HEK293 (cell line): ENCODE results near the gene SLC25A25.

Source experiments
- CTCF ChIA-PET: fragments of 350-600 bp; formaldehyde crosslinking; extraction: SDS; loops from one replicate; lab custom pipeline; 2021; ENCODE audit warnings: antibody characterized with exemption; lab: Yijun Ruan, JAX
- POLR2A ChIA-PET: fragments of 300-600 bp; formaldehyde crosslinking; extraction: SDS; loops from one replicate; lab custom pipeline; 2020; ENCODE audit warnings: antibody characterized with exemption, inconsistent platforms; lab: Yijun Ruan, JAX
- H3K27ac ChIP-seq: fragments of 200-500 bp; sonication (Bioruptor generic); 2 replicates; pipeline ENCODE4 v1.5.1; 2014; ENCODE audit warnings: low read depth, low read length, control low read depth, inconsistent platforms; ENCODE audit errors: extremely low read depth
- H3K36me3 ChIP-seq, 2 experiments: fragments of 200-500 bp in 1 of 2; sonication (Bioruptor generic) in 1 of 2; 1 replicate in 1 of 2; 2 replicates in 1 of 2; pipeline ENCODE4 v1.5.1; 2014 to 2017; ENCODE audit warnings: inconsistent platforms in 2 of 2, low read length in 2 of 2; ENCODE audit not compliant: control insufficient read depth in 2 of 2, insufficient read depth in 1 of 2
- H3K4me1 ChIP-seq: fragments of 200-500 bp; sonication (Bioruptor generic); 2 replicates; pipeline ENCODE4 v1.5.1; 2014; ENCODE audit warnings: mild to moderate bottlenecking, low read length, inconsistent platforms; ENCODE audit not compliant: control insufficient read depth, insufficient read depth
- H3K4me3 ChIP-seq: 2 replicates; pipeline ENCODE4 v1.5.1; 2011; ENCODE audit warnings: low read depth, mild to moderate bottlenecking, control low read depth, low read length, moderate library complexity
- H3K9me3 ChIP-seq: fragments of 200-500 bp; sonication (Bioruptor generic); 2 replicates; pipeline ENCODE4 v1.5.1; 2014; ENCODE audit warnings: low read depth, low read length, inconsistent platforms; ENCODE audit not compliant: control insufficient read depth, insufficient read depth
- GLI2 ChIP-seq: fragments of 450-650 bp; formaldehyde crosslinking; IDR thresholded peaks from 2 replicates; pipeline ENCODE4; 2017; ENCODE audit warnings: missing biosample characterization, missing genetic modification characterization, low read depth, borderline replicate concordance
- KLF10 ChIP-seq: fragments of 450-650 bp; IDR thresholded peaks from 2 replicates; pipeline ENCODE4 v1.5.1; 2018; ENCODE audit warnings: missing biosample characterization, mild to moderate bottlenecking, missing genetic modification characterization
- MYNN ChIP-seq: fragments of 450-650 bp; formaldehyde crosslinking; IDR thresholded peaks from 2 replicates; pipeline ENCODE4 v1.5.1; 2016; ENCODE audit warnings: missing biosample characterization, missing genetic modification characterization, borderline replicate concordance
- PRDM1 ChIP-seq: fragments of 450-650 bp; formaldehyde crosslinking; IDR thresholded peaks from 2 replicates; pipeline ENCODE4; 2016; ENCODE audit warnings: missing biosample characterization, missing genetic modification characterization
- SP2 ChIP-seq: fragments of 450-650 bp; formaldehyde crosslinking; IDR thresholded peaks from 2 replicates; pipeline ENCODE4 v1.5.1; 2016; ENCODE audit warnings: missing biosample characterization, missing genetic modification characterization
- SP3 ChIP-seq: fragments of 450-650 bp; formaldehyde crosslinking; IDR thresholded peaks from 2 replicates; pipeline ENCODE4 v1.5.1; 2016; ENCODE audit warnings: missing biosample characterization, missing genetic modification characterization
- ZBTB20 ChIP-seq: fragments of 450-650 bp; formaldehyde crosslinking; IDR thresholded peaks from 2 replicates; pipeline ENCODE4 v1.5.1; 2016; ENCODE audit warnings: missing biosample characterization, missing genetic modification characterization
- ZEB2 ChIP-seq: fragments of 450-650 bp; formaldehyde crosslinking; IDR thresholded peaks from 2 replicates; pipeline ENCODE4 v1.5.1; 2016; ENCODE audit warnings: missing biosample characterization, missing genetic modification characterization
- ZFP37 ChIP-seq: fragments of 450-650 bp; formaldehyde crosslinking; IDR thresholded peaks from 2 replicates; pipeline ENCODE4 v1.5.1; 2016; ENCODE audit warnings: missing biosample characterization, missing genetic modification characterization
- ZNF121 ChIP-seq: fragments of 450-650 bp; formaldehyde crosslinking; IDR thresholded peaks from 2 replicates; pipeline ENCODE4 v1.5.1; 2016; ENCODE audit warnings: missing biosample characterization, missing genetic modification characterization
- ZNF157 ChIP-seq: fragments of 450-650 bp; formaldehyde crosslinking; IDR thresholded peaks from 2 replicates; pipeline ENCODE4 v1.5.1; 2016; ENCODE audit warnings: missing biosample characterization, missing genetic modification characterization
- ZNF248 ChIP-seq: fragments of 450-650 bp; formaldehyde crosslinking; IDR thresholded peaks from 2 replicates; pipeline ENCODE4 v1.5.1; 2017; ENCODE audit warnings: missing biosample characterization, missing genetic modification characterization
- ZNF341 ChIP-seq: fragments of 450-650 bp; formaldehyde crosslinking; IDR thresholded peaks from 2 replicates; pipeline ENCODE4; 2016; ENCODE audit warnings: low read depth, missing biosample characterization, missing genetic modification characterization
- ZNF366 ChIP-seq: fragments of 450-650 bp; formaldehyde crosslinking; conservative IDR thresholded peaks from 2 replicates; pipeline ENCODE4 v1.5.1; 2016; ENCODE audit warnings: missing biosample characterization, missing genetic modification characterization
- ZNF37A ChIP-seq: fragments of 450-650 bp; IDR thresholded peaks from 2 replicates; pipeline ENCODE4 v1.5.1; 2018; ENCODE audit warnings: missing biosample characterization, missing genetic modification characterization
- ZNF473 ChIP-seq: fragments of 450-650 bp; formaldehyde crosslinking; IDR thresholded peaks from 2 replicates; pipeline ENCODE4 v1.5.1; 2017; ENCODE audit warnings: missing biosample characterization, missing genetic modification characterization
- ZNF530 ChIP-seq: fragments of 450-650 bp; formaldehyde crosslinking; IDR thresholded peaks from 2 replicates; pipeline ENCODE4 v1.5.1; 2016; ENCODE audit warnings: low read depth, missing biosample characterization, missing genetic modification characterization
- ZNF555 ChIP-seq: fragments of 450-650 bp; formaldehyde crosslinking; conservative IDR thresholded peaks from 2 replicates; pipeline ENCODE4 v1.5.1; 2017; ENCODE audit warnings: missing biosample characterization, mild to moderate bottlenecking, missing genetic modification characterization, inconsistent platforms
- ZNF670 ChIP-seq: fragments of 450-650 bp; formaldehyde crosslinking; IDR thresholded peaks from 2 replicates; pipeline ENCODE4 v1.5.1; 2016; ENCODE audit warnings: missing biosample characterization, missing genetic modification characterization, low read depth
- ZNF785 ChIP-seq: fragments of 450-650 bp; formaldehyde crosslinking; IDR thresholded peaks from 2 replicates; pipeline ENCODE4 v1.5.1; 2016; ENCODE audit warnings: missing biosample characterization, missing genetic modification characterization
- ZNF843 ChIP-seq: fragments of 450-650 bp; formaldehyde crosslinking; IDR thresholded peaks from 2 replicates; pipeline ENCODE4 v1.5.1; 2016; ENCODE audit warnings: missing biosample characterization, missing genetic modification characterization
- TF ChIP-seq, protein P1 (sequence below): fragments of 450-650 bp; formaldehyde crosslinking; IDR thresholded peaks from 2 replicates; pipeline ENCODE4 v1.5.1; 2016; ENCODE audit warnings: missing biosample characterization, missing genetic modification characterization, low read depth
- TF ChIP-seq, protein P2 (sequence below): fragments of 450-650 bp; formaldehyde crosslinking; IDR thresholded peaks from 2 replicates; pipeline ENCODE4 v1.5.1; 2017; ENCODE audit warnings: missing biosample characterization, missing genetic modification characterization

The SLC25A25 gene

DNA sequence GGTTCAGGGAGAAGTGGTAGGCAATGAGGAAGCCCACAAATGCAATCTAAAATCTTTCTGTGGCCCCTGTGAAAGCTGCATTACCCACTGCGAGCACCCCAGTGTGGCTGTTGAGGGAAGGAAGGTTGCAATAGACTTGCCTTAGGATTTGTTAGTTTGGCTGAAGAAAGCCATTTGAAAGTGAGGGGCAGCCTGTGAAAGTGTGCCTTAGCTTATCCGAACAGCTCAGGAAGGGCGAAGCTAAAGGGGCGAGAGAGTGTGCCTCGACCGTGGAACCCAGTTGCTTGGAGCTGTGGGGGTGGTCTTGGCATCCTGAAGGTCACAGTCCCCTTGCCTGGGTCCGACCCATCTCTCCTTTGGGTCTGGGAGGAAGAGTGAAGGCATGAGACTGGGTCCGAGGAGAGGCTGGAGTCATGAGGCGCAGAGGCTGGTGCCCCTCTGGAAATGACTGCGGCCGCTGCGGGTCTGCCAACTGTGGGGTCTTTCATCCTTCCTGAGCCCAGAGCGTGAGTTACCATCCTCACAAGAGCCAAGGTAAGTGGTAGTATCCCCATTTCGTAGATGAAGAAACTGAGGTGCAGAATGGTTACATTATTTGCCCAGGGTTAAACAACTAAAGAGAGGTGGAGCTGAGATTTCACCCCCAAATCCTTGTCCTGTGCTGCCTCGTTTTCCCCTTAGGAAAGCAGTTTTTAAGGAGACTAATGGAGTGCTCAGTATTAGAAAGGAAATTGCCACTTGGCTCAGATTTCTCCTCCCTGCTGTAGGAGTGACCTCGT, 24.4 kb downstream of the SLC25A25 start:
- H3K4me3 ChIP-seq = no peak overlapping the region
- POLR2A ChIA-PET = interaction anchor here (1.1 kb wide), 1 partner anchor 25 kb away, joined by 3 read pairs; the partner anchor contains the start of gene NAIF1
- CTCF ChIA-PET = interaction anchor here (0.6 to 2.8 kb wide), 7 partner anchors 8 to 94 kb away, joined by 3 to 22 read pairs (median 4); no protein-coding TSS in a partner anchor

DNA sequence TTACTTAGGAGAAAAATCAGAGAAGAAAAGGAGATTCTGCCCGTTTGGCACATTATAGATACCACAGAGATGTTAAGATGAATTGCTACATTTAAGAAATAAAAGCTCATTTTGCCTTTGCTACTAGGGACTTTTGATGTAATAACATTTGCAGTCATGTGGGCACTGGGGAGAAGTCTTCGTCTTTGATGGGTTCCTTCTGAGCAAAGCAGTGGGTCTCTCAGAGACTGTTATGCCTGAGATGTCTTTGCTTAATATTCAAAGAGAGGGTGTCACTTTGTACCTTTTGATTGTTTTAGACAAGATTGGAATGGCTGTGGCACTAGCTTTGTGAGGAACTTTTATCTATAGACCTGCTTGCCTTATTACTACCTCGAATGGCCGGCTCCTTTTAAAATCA, 25.0 kb downstream of the SLC25A25 start:
- POLR2A ChIA-PET = interaction anchor here (2.2 kb wide), 1 partner anchor 26 kb away, joined by 9 read pairs; the partner anchor contains the start of gene NAIF1
- no peaks in the 10 kb centered on the region for H3K36me3 ChIP-seq
- 0 out of 2 replicates have a peak, but pooled peaks cover 7% of the 10 kb centered on the region for H3K4me1 ChIP-seq
- TF ChIP-seq ZNF670 (tag by site-specific recombination) (no peak), ZNF473 (tag by site-specific recombination) (no peak), GLI2 (no peak), ZEB2 (tag by site-specific recombination) (no peak), ZNF530 (no peak), ZBTB20 (tag by site-specific recombination) (no peak), ZNF785 (tag by site-specific recombination) (no peak), ZNF555 (tag by site-specific recombination) (no peak), ZNF341 (no peak)
- TF ChIP-seq, protein P1, sequence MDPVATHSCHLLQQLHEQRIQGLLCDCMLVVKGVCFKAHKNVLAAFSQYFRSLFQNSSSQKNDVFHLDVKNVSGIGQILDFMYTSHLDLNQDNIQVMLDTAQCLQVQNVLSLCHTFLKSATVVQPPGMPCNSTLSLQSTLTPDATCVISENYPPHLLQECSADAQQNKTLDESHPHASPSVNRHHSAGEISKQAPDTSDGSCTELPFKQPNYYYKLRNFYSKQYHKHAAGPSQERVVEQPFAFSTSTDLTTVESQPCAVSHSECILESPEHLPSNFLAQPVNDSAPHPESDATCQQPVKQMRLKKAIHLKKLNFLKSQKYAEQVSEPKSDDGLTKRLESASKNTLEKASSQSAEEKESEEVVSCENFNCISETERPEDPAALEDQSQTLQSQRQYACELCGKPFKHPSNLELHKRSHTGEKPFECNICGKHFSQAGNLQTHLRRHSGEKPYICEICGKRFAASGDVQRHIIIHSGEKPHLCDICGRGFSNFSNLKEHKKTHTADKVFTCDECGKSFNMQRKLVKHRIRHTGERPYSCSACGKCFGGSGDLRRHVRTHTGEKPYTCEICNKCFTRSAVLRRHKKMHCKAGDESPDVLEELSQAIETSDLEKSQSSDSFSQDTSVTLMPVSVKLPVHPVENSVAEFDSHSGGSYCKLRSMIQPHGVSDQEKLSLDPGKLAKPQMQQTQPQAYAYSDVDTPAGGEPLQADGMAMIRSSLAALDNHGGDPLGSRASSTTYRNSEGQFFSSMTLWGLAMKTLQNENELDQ (tag by site-specific recombination) = no peak
- H3K4me3 ChIP-seq = no peak overlapping the region
- CTCF ChIA-PET = interaction anchor here (0.6 to 2.8 kb wide), 9 partner anchors 8 to 123 kb away, joined by 3 to 22 read pairs (median 4); no protein-coding TSS in a partner anchor
- H3K27ac ChIP-seq = no peak overlapping the region
- no peaks in the 10 kb centered on the region for H3K9me3 ChIP-seq

More for the DNA sequence above, 24.4 kb downstream of the SLC25A25 start:
- Histone ChIP-seq H3K4me1 (0 out of 2 replicates have a peak, but pooled peaks cover 4% of the 10 kb centered on the region), H3K9me3 (no peaks in the 10 kb centered on the region), H3K27ac (no peak overlapping the region), H3K36me3 (no peaks in the 10 kb centered on the region)
- TF ChIP-seq ZNF843 (tag by site-specific recombination) (no peak), PRDM1 (tag by site-specific recombination) (peak; percentile 59; the same call in 1 of the 2 replicates), ZNF121 (tag by site-specific recombination) (no peak), ZNF37A (no peak), ZNF248 (tag by site-specific recombination) (no peak)

DNA sequence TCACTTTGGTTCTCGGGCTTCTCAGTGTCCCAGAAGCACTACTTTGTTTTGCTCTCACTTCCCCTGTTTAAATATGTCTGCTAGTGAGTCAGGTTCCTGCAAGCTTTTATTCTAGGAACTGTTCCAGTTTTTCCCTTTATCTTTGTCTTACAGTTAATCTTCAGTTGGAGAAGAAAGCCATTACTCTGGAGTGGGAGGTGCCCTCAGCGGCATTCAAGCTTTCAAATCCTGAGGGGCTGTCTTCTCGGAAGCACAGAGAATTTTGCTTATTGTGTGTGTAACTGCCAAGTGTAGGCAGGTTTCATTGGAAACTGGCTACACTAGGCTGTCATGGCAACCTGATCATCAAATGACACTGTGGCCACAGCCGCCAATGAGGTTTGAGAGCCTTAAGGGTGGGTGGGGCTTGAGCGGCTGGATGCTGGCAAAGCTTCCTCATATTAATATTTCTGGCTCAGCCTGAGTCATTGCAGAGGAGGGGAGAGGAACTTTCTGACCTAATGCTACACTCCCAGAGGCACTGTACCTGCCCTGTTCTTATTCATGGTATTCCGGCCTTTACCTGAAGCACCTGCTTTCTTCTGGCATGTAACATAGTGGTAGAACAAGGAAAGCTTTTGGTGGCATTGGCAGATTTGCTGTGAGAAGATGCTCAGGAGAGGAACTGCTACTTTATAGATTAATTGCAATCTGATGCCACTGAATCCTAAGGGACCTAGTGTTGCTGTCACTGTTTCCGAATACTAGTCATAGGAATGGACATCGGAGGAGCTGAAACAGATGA, 26.3 kb downstream of the SLC25A25 start:
- CTCF ChIA-PET = interaction anchor here (0.5 to 2.8 kb wide), 13 partner anchors 10 to 151 kb away, joined by 3 to 18 read pairs (median 4); no protein-coding TSS in a partner anchor
- TF ChIP-seq KLF10 (tag by site-specific recombination) = 0 out of 2 replicates have a peak, but pooled peaks have one; percentile 17
- TF ChIP-seq SP2 (tag by site-specific recombination) = peak; percentile 70
- no peak for TF ChIP-seq ZNF157 (tag by site-specific recombination)
- TF ChIP-seq, protein P2, sequence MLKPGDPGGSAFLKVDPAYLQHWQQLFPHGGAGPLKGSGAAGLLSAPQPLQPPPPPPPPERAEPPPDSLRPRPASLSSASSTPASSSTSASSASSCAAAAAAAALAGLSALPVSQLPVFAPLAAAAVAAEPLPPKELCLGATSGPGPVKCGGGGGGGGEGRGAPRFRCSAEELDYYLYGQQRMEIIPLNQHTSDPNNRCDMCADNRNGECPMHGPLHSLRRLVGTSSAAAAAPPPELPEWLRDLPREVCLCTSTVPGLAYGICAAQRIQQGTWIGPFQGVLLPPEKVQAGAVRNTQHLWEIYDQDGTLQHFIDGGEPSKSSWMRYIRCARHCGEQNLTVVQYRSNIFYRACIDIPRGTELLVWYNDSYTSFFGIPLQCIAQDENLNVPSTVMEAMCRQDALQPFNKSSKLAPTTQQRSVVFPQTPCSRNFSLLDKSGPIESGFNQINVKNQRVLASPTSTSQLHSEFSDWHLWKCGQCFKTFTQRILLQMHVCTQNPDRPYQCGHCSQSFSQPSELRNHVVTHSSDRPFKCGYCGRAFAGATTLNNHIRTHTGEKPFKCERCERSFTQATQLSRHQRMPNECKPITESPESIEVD (tag by site-specific recombination) = peak; percentile 51; the same call in 1 of the 2 replicates
- no peak for TF ChIP-seq ZFP37 (tag by site-specific recombination)
- 0 out of 2 replicates have a peak, but pooled peaks have one; percentile 28 for TF ChIP-seq ZNF366 (tag by site-specific recombination)
- peak; percentile 9; the same call in 1 of the 2 replicates for TF ChIP-seq SP3 (tag by site-specific recombination)
- 0 out of 2 replicates have a peak, but pooled peaks have one; percentile 9 for TF ChIP-seq MYNN (tag by site-specific recombination)
- peak; percentile 49 for TF ChIP-seq PRDM1 (tag by site-specific recombination)
- TF ChIP-seq ZNF341 = 0 out of 2 replicates have a peak, but pooled peaks have one; percentile 32

More for the DNA sequence above, 26.3 kb downstream of the SLC25A25 start:
- Histone ChIP-seq H3K4me1 (0 out of 2 replicates have a peak, but pooled peaks cover 4% of the 10 kb centered on the region), H3K4me3 (no peak overlapping the region), H3K27ac (no peak overlapping the region), H3K9me3 (no peaks in the 10 kb centered on the region), H3K36me3 (no peaks in the 10 kb centered on the region)
- POLR2A ChIA-PET = interaction anchor here (1.5 to 2.2 kb wide), 2 partner anchors 13 to 27 kb away, joined by 4 to 9 read pairs; partner anchors contain the start of gene NAIF1
